Glutamatergic neuron (in vitro differentiated cells): Measurements from ENCODE around the gene RNF10. TPM values are rescaled to one million over a fixed set of nuclear protein-coding genes. Genes with fewer than 3 reads are reported as not detected.
"Not testable (repeated sequence)": the region's sequence is repeated elsewhere in the genome, so short reads cannot be mapped to it uniquely, and the experiment has no call there.

ENCODE experiments used
- DNase-seq: peaks from one replicate; pipeline ENCODE4 v3.0.0; 2022
- H3K27ac Mint-ChIP-seq: one replicate; pipeline ENCODE4 v1.8.0; 2020; ENCODE audit warnings: mild to moderate bottlenecking, mixed read lengths, inconsistent platforms; ENCODE audit not compliant: unreplicated experiment
- H3K27me3 Mint-ChIP-seq: one replicate; pipeline ENCODE4 v1.8.0; 2020; ENCODE audit warnings: mild to moderate bottlenecking, moderate library complexity, mixed read lengths, inconsistent platforms; ENCODE audit not compliant: unreplicated experiment
- H3K36me3 Mint-ChIP-seq: one replicate; pipeline ENCODE4 v1.8.0; 2020; ENCODE audit warnings: mild to moderate bottlenecking, mixed read lengths, inconsistent platforms; ENCODE audit not compliant: unreplicated experiment
- H3K4me1 Mint-ChIP-seq: one replicate; pipeline ENCODE4 v1.8.0; 2020; ENCODE audit warnings: mild to moderate bottlenecking, low read depth, mixed read lengths, inconsistent platforms; ENCODE audit not compliant: unreplicated experiment
- H3K4me3 Mint-ChIP-seq: one replicate; pipeline ENCODE4 v1.8.0; 2020; ENCODE audit warnings: mild to moderate bottlenecking, mixed read lengths, inconsistent platforms; ENCODE audit not compliant: unreplicated experiment
- H3K9me3 Mint-ChIP-seq: one replicate; pipeline ENCODE4 v1.8.0; 2020; ENCODE audit warnings: mild to moderate bottlenecking, moderate library complexity, mixed read lengths, inconsistent platforms; ENCODE audit not compliant: unreplicated experiment
- total RNA-seq: library from RNA; stranded (reverse); fragmentation: NEBNext Ultra II Directional; extraction: Animal tissue kit (Norgen Biotek cat#: 25700); gene quantifications from one replicate; pipeline ENCODE4 v1.2.1, GENCODE V29; 2021; ENCODE audit not compliant: unreplicated experiment
- TF ChIP-seq, protein P1 (sequence below): fragments of 200-600 bp; sonication (generic); IDR thresholded peaks from one replicate; pipeline ENCODE4 v1.5.0; 2021; ENCODE audit not compliant: partially characterized antibody, unreplicated experiment

Gene RNF10
- total RNA-seq, 1 donor from 2014 or later, result 188 TPM

DNA sequence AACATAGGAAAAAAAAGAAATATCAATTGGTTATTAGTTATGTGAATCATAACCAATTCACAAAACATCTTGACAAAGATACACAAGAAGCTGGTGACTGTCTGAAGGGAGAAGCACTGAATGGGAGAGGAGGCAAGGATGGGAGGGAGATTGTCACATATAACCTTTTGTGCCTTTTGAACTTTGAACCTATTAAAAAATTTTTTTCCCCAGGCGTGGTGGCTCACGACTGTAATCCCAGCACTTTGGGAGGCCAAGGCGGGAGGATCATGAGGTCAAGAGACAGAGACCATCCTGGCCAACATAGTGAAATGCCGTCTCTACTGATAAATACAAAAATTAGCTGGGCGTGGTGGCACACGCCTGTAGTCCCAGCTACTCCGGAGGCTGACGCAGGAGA lies 25.6 kb upstream of the RNF10 start:
- no peak overlapping the region for H3K27ac Mint-ChIP-seq
- no peaks in the 10 kb centered on the region for H3K36me3 Mint-ChIP-seq
- peaks cover 2% of the 10 kb centered on the region for H3K9me3 Mint-ChIP-seq
- TF ChIP-seq, protein P1, sequence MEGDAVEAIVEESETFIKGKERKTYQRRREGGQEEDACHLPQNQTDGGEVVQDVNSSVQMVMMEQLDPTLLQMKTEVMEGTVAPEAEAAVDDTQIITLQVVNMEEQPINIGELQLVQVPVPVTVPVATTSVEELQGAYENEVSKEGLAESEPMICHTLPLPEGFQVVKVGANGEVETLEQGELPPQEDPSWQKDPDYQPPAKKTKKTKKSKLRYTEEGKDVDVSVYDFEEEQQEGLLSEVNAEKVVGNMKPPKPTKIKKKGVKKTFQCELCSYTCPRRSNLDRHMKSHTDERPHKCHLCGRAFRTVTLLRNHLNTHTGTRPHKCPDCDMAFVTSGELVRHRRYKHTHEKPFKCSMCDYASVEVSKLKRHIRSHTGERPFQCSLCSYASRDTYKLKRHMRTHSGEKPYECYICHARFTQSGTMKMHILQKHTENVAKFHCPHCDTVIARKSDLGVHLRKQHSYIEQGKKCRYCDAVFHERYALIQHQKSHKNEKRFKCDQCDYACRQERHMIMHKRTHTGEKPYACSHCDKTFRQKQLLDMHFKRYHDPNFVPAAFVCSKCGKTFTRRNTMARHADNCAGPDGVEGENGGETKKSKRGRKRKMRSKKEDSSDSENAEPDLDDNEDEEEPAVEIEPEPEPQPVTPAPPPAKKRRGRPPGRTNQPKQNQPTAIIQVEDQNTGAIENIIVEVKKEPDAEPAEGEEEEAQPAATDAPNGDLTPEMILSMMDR, result no peak
- DNase-seq, result no peak
- H3K27me3 Mint-ChIP-seq, result no peaks in the 10 kb centered on the region
- H3K4me3 Mint-ChIP-seq, result no peak overlapping the region
- H3K4me1 Mint-ChIP-seq, result no peaks in the 10 kb centered on the region

DNA sequence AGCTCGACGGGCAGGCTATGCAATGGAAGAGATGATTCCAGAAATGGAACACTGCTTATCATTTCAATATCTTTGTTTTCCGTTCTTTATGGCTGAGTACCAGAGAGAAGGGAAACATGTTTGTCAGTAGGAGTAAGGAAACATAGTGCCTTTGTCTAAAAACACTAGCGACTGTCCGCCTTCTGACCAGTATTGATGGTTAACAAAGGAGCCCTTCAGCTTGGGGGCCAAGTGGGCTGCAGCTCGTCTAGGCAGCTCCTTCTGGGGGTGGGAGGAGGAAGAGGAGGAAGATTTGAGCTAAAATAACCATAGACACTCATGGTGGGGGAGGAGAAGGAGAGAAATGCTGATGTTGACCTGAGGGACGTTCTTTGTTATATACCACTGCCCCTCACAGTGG lies 20.2 kb upstream of the RNF10 start:
- no peak for DNase-seq
- Mint-ChIP-seq H3K27me3 (no peaks in the 10 kb centered on the region), H3K9me3 (no peaks in the 10 kb centered on the region), H3K4me1 (no peaks in the 10 kb centered on the region), H3K4me3 (no peak overlapping the region), H3K27ac (peak overlapping the region; percentile 43), H3K36me3 (no peaks in the 10 kb centered on the region)
- TF ChIP-seq, protein P1, result no peak

DNA sequence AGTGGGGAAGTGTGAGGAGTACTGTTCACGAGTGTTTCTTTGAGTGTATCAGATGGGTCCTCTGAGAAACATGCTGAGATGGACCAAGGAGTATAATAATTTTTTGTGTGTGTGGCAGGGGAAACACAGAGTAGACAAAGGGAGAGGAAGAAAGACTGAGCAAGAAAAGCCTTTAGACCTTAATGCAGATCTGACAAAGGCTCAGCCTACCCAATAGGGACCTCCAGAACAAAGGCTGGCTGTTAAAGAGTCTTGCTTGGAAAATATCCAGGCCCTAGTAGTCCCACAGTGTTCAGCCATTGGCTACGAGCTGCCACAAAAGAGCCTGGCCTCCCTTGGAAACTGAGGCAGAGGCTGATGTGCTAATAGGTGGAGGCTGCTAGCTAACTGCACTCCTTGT lies 18.7 kb upstream of the RNF10 start:
- TF ChIP-seq, protein P1, result no peak
- no peaks in the 10 kb centered on the region for H3K9me3 Mint-ChIP-seq
- H3K4me3 Mint-ChIP-seq, result no peak overlapping the region
- DNase-seq, result no peak
- H3K27me3 Mint-ChIP-seq, result no peaks in the 10 kb centered on the region
- no peak overlapping the region for H3K27ac Mint-ChIP-seq
- H3K36me3 Mint-ChIP-seq, result no peaks in the 10 kb centered on the region
- no peaks in the 10 kb centered on the region for H3K4me1 Mint-ChIP-seq

DNA sequence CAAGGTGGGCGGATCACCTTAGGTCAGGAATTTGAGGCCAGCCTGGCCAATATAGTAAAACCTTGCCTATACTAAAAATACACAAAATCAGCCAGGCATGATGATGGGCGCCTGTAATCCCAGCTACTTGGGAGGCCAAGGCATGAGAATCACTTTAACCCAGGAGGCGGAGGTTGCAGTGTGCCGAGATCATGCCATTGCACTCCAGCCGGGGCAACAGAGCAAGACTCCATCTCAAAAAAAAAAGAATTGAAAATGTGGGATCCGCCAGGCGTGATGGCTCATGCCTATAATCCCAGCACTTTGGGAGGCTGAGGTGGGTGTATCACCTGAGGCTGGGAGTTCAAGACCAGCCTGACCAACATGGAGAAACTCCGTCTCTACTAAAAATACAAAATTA lies 14.8 kb upstream of the RNF10 start:
- H3K4me1 Mint-ChIP-seq, H3K36me3 Mint-ChIP-seq, DNase-seq, H3K4me3 Mint-ChIP-seq, H3K9me3 Mint-ChIP-seq, H3K27ac Mint-ChIP-seq, H3K27me3 Mint-ChIP-seq: not testable (repeated sequence)

DNA sequence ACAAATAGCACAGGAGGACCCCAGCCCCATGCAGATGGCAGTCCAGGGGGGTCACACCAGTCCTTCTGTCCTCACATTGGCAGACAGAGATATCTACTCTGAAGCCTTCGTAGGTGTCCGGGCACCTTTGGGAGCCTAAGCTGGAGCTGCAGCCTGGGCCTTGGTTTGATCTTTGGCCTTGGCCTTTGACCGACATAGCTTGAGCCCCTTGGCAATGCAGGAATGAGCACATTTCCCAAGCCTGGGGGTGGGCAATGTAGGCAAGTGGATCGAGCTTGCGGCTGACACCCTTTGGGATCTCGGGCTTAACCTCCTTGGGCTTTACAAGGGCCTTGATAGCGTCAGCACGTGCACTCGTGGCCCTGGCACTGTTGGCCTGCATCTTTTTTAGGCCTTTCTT lies 11.6 kb upstream of the RNF10 start:
- H3K4me3 Mint-ChIP-seq, result no peak overlapping the region
- H3K27me3 Mint-ChIP-seq, result peaks cover 2% of the 10 kb centered on the region
- no peak overlapping the region for H3K27ac Mint-ChIP-seq
- TF ChIP-seq, protein P1, result no peak
- no peaks in the 10 kb centered on the region for H3K4me1 Mint-ChIP-seq
- no peaks in the 10 kb centered on the region for H3K9me3 Mint-ChIP-seq
- peaks cover 4% of the 10 kb centered on the region for H3K36me3 Mint-ChIP-seq
- no peak for DNase-seq
